K562 (cell line): ENCODE data around the gene LRRC43.

ENCODE experiments used
- CBX2 ChIP-seq: fragments of 200-600 bp; sonication (generic); IDR thresholded peaks from one replicate; pipeline ENCODE4 v1.6.1; 2012; ENCODE audit warnings: mild to moderate bottlenecking, low read length, inconsistent platforms; ENCODE audit not compliant: insufficient read depth, poor library complexity, severe bottlenecking
- MXI1 ChIP-seq: IDR thresholded peaks from 2 replicates; pipeline ENCODE4 v1.6.1; 2011; ENCODE audit warnings: low read depth, mild to moderate bottlenecking, improper control_type of control experiment, low read length
- NCOA6 ChIP-seq: fragments of 450-650 bp; IDR thresholded peaks from 2 replicates; pipeline ENCODE4 v1.6.1; 2017; ENCODE audit warnings: mild to moderate bottlenecking
- NRF1 ChIP-seq, 2 experiments: fragments of 450-650 bp; IDR thresholded peaks in 1 of 2; conservative IDR thresholded peaks in 1 of 2; 2 replicates each; pipeline ENCODE4 v1.6.1; 2014; ENCODE audit warnings: mild to moderate bottlenecking in 2 of 2
- PHF8 ChIP-seq: fragments of 200-600 bp; sonication (generic); IDR thresholded peaks from 2 replicates; pipeline ENCODE4 v1.6.1; 2012; ENCODE audit warnings: mixed run types, mild to moderate bottlenecking, inconsistent platforms, low read length, moderate library complexity, borderline replicate concordance
- SIN3B ChIP-seq: fragments of 450-650 bp; IDR thresholded peaks from 2 replicates; pipeline ENCODE4 v1.6.1; 2017; ENCODE audit warnings: low read depth, mild to moderate bottlenecking, moderate library complexity
- SP1 ChIP-seq: sonication (generic); formaldehyde crosslinking; IDR thresholded peaks from 2 replicates; pipeline ENCODE4 v1.8.1; 2022; ENCODE audit warnings: mild to moderate bottlenecking, missing genetic modification reagents
- THRAP3 ChIP-seq: fragments of 450-650 bp; IDR thresholded peaks from 2 replicates; pipeline ENCODE4 v1.6.1; 2016; ENCODE audit warnings: mild to moderate bottlenecking, inconsistent platforms, borderline replicate concordance
- ZNF212 ChIP-seq: fragments of 450-650 bp; formaldehyde crosslinking; IDR thresholded peaks from 2 replicates; pipeline ENCODE4 v1.4.0; 2020; ENCODE audit warnings: mild to moderate bottlenecking
- ZNF408 ChIP-seq: fragments of 250-450 bp; sonication (Bioruptor Pico); IDR thresholded peaks from 2 replicates; pipeline ENCODE4 v1.4.0; 2020; ENCODE audit warnings: low read depth, mild to moderate bottlenecking, moderate library complexity
- ZNF431 ChIP-seq: sonication (generic); formaldehyde crosslinking; IDR thresholded peaks from 2 replicates; pipeline ENCODE4 v1.8.0; 2022; ENCODE audit warnings: mild to moderate bottlenecking, missing genetic modification reagents
- TF ChIP-seq, protein P1 (sequence below), 2 experiments: fragments of 450-650 bp in 1 of 2; IDR thresholded peaks; 2 replicates each; pipeline ENCODE4 v1.6.1; 2011 to 2017; ENCODE audit warnings: low read depth in 2 of 2, antibody characterized with exemption in 1 of 2, borderline replicate concordance in 1 of 2, low read length in 1 of 2, mild to moderate bottlenecking in 1 of 2, mixed read lengths in 1 of 2; ENCODE audit not compliant: control insufficient read depth in 1 of 2

DNA sequence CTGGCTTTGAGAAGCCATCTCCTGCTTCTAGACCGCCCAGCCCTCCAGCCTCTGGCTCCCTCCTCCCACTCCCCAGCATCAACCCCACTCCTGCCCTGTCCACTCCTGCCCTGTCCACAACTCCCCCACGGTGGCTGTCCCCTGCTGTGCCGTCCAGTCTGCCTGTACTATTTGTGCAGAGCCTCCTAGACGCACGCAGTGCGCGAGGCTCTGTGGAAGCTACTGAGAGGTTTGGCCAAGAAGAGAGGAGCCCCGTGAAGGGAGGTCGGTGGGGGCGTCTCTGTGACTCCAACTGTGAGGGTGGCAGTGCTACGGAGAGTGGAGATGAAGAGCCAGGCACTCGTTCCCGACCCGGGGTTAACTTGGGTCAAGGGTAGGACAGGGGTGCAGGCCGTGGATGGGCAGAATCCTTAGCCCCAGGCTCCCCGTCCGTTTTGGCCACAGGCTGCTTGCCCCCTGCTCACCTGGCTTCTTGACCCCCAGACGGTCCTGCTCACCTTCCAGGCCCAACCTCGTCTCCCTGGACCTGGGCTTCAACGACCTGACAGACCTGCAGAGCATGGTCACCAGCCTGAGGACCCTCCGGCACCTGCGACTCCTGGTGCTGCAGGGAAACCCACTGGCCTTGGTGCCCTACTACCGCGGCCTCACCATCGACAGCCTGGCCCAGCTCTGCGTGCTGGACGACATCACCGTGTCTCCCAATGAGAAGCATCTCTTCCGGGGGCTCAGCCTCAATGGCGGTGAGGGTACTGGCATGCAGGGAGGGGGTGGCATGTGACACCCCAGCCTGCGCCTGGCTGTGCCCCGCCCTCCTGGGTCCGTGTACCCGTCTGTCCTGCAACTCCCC is 6.9 kb downstream of the LRRC43 start:
- no peak for TF ChIP-seq THRAP3
- TF ChIP-seq ZNF212 (CRISPR knock-in tag) = no peak
- no peak for TF ChIP-seq SP1 (CRISPR knock-in tag)
- no peak for TF ChIP-seq NRF1 (conservative IDR thresholded peaks at IDR 0.05 in 1 of 2, IDR thresholded peaks at IDR 0.05 in 1 of 2)
- TF ChIP-seq ZNF408 = no peak
- TF ChIP-seq PHF8 = no peak
- TF ChIP-seq ZNF431 (CRISPR knock-in tag) = no peak
- no peak for TF ChIP-seq CBX2
- no peak for TF ChIP-seq NCOA6
- TF ChIP-seq, protein P1, sequence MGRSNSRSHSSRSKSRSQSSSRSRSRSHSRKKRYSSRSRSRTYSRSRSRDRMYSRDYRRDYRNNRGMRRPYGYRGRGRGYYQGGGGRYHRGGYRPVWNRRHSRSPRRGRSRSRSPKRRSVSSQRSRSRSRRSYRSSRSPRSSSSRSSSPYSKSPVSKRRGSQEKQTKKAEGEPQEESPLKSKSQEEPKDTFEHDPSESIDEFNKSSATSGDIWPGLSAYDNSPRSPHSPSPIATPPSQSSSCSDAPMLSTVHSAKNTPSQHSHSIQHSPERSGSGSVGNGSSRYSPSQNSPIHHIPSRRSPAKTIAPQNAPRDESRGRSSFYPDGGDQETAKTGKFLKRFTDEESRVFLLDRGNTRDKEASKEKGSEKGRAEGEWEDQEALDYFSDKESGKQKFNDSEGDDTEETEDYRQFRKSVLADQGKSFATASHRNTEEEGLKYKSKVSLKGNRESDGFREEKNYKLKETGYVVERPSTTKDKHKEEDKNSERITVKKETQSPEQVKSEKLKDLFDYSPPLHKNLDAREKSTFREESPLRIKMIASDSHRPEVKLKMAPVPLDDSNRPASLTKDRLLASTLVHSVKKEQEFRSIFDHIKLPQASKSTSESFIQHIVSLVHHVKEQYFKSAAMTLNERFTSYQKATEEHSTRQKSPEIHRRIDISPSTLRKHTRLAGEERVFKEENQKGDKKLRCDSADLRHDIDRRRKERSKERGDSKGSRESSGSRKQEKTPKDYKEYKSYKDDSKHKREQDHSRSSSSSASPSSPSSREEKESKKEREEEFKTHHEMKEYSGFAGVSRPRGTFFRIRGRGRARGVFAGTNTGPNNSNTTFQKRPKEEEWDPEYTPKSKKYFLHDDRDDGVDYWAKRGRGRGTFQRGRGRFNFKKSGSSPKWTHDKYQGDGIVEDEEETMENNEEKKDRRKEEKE (IDR thresholded peaks at IDR 0.05; ENCODE audit: borderline replicate concordance in 1 of 2, control insufficient read depth in 1 of 2, low read depth in 2 of 2, low read length in 1 of 2) = no peak
- no peak for TF ChIP-seq MXI1
- no peak for TF ChIP-seq SIN3B
